NT2/D1 (cell line): ENCODE results near the gene DCLK1.

Experiments
- SUZ12 ChIP-seq: IDR thresholded peaks from 2 replicates; pipeline ENCODE4 v1.6.1; 2011; ENCODE audit not compliant: insufficient read length, insufficient read depth; ENCODE audit errors: extremely low read depth
- YY1 ChIP-seq: IDR thresholded peaks from 2 replicates; pipeline ENCODE4 v1.6.1; 2011; ENCODE audit not compliant: insufficient read length, insufficient read depth
- ZNF274 ChIP-seq: IDR thresholded peaks from 2 replicates; pipeline ENCODE4 v1.6.1; 2011; ENCODE audit warnings: mild to moderate bottlenecking, low read depth, low read length

DNA sequence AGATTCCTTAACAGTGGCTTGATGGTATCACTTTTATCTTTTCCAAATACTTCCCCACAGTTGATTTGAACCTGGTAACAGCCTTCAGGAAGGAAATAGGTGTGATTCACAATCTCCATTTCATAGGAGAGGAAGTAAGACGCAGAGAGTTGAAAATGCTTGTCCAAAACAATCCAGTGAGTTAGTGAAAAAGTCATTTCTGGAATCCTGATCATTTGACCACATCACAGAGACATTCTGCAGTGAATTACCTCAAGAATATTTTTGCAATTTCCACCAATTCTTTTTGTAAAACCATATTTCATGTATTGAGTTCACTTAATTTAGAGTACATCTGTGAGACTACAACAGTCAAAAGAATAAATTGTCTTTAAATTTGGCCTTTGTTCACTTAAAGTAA lies 292.8 kb downstream of the DCLK1 start:
- TF ChIP-seq YY1: no peak
- no peak for TF ChIP-seq SUZ12
- no peak for TF ChIP-seq ZNF274
